SK-N-MC (cell line): Measurements from ENCODE around the gene SEBOX.

Experiments
- DNase-seq: peaks from one replicate; pipeline ENCODE4 v3.0.0-alpha.2; 2011; ENCODE audit warnings: low read depth, low spot score
- H3K27ac ChIP-seq: fragments of 200-600 bp; sonication (generic); 2 replicates; pipeline ENCODE4 v1.5.1; 2016; ENCODE audit warnings: mixed run types
- H3K36me3 ChIP-seq: fragments of 200-600 bp; sonication (generic); 2 replicates; pipeline ENCODE4 v1.6.1; 2017; ENCODE audit warnings: antibody characterized with exemption, low read length, mixed read lengths; ENCODE audit not compliant: insufficient read depth
- H3K4me3 ChIP-seq: fragments of 200-600 bp; sonication (generic); 2 replicates; pipeline ENCODE4 v1.5.1; 2016
- H3K9ac ChIP-seq: fragments of 200-600 bp; sonication (generic); 2 replicates; pipeline ENCODE4 v1.8.0; 2017; ENCODE audit warnings: mixed run types, mixed read lengths; ENCODE audit not compliant: insufficient read length
- H3K9me3 ChIP-seq: fragments of 200-600 bp; sonication (generic); 2 replicates; pipeline ENCODE4 v1.6.1; 2017; ENCODE audit warnings: low read depth, mild to moderate bottlenecking, antibody characterized with exemption, low read length, moderate library complexity, mixed read lengths
- EZH2 ChIP-seq: fragments of 200-600 bp; sonication (generic); IDR thresholded peaks from one replicate; pipeline ENCODE4 v1.6.1; 2017; ENCODE audit warnings: antibody characterized with exemption
- FOXP2 ChIP-seq: optimal IDR thresholded peaks from 2 replicates; pipeline ENCODE3; 2011; ENCODE audit warnings: mild to moderate bottlenecking, moderate library complexity; ENCODE audit not compliant: insufficient read depth; ENCODE audit errors: extremely low read length, control extremely low read depth
- POLR2AphosphoS5 ChIP-seq: IDR thresholded peaks from 2 replicates; pipeline ENCODE4 v1.6.1; 2012; ENCODE audit warnings: mild to moderate bottlenecking, low read depth, low read length, borderline replicate concordance

Gene SEBOX

GRCh38 chr17:28388106-28388505 lies 23.1 kb upstream of the SEBOX start:
- no peaks in the 10 kb centered on the region for H3K9me3 ChIP-seq
- no peak overlapping the region for H3K27ac ChIP-seq
- no peak overlapping the region for H3K9ac ChIP-seq
- no peak overlapping the region for H3K4me3 ChIP-seq
- TF ChIP-seq FOXP2, result no peak
- DNase-seq, result no peak
- H3K36me3 ChIP-seq, result no peaks in the 10 kb centered on the region

- Histone ChIP-seq H3K27ac (no peak overlapping the region), H3K9me3 (no peaks in the 10 kb centered on the region), H3K9ac (no peak overlapping the region), H3K4me3 (no peak overlapping the region), H3K36me3 (no peaks in the 10 kb centered on the region)
- TF ChIP-seq EZH2 (no peak), FOXP2 (no peak), POLR2AphosphoS5 (no peak)
- no peak for DNase-seq
These were observed 21.4 kb upstream of the SEBOX start for GRCh38 chr17:28386391-28386790.

DNA sequence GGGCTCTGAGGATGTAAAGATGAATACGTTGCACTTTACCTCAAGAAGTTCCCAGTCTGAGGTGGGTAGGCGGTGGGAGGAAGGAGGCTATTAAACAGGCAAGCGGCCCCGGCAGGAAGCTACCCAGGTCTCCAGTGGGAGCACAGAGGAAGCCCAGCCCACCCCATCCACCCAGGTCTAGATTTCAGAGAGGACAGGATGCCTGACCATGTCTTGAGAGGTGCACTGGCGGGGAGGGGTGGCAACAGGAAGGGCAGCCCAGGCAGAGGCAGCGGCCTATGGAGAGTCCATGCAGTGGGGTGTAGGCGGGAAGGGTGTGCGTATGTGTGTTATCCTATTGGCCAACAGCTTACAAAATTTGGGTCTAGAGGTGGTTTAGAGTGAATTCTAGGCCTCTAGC lies 20.4 kb upstream of the SEBOX start:
- no peak overlapping the region for H3K9ac ChIP-seq
- no peak for DNase-seq

DNA sequence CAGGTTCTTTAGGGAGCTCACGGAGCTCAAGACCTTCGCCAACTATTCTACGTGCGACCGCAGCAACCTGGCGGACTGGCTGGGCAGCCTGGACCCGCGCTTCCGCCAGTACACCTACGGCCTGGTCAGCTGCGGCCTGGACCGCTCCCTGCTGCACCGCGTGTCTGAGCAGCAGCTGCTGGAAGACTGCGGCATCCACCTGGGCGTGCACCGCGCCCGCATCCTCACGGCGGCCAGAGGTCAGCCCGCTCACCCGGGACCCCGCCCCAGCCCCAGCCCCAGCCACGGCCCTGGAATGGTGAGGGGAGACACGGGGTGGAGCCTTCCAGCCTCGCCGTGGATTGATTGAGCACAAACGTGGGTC lies 20.0 kb upstream of the SEBOX start:
- Histone ChIP-seq H3K27ac (no peak overlapping the region), H3K4me3 (no peak overlapping the region), H3K36me3 (no peaks in the 10 kb centered on the region), H3K9me3 (no peaks in the 10 kb centered on the region), H3K9ac (no peak overlapping the region)
- DNase-seq, result no peak
- TF ChIP-seq EZH2 (no peak), FOXP2 (no peak), POLR2AphosphoS5 (no peak)

More for the DNA sequence above, 20.4 kb upstream of the SEBOX start:
- H3K9me3 ChIP-seq, result no peaks in the 10 kb centered on the region
- no peak overlapping the region for H3K27ac ChIP-seq
- H3K4me3 ChIP-seq, result no peak overlapping the region
- TF ChIP-seq EZH2 (no peak), POLR2AphosphoS5 (no peak), FOXP2 (no peak)
- no peaks in the 10 kb centered on the region for H3K36me3 ChIP-seq

DNA sequence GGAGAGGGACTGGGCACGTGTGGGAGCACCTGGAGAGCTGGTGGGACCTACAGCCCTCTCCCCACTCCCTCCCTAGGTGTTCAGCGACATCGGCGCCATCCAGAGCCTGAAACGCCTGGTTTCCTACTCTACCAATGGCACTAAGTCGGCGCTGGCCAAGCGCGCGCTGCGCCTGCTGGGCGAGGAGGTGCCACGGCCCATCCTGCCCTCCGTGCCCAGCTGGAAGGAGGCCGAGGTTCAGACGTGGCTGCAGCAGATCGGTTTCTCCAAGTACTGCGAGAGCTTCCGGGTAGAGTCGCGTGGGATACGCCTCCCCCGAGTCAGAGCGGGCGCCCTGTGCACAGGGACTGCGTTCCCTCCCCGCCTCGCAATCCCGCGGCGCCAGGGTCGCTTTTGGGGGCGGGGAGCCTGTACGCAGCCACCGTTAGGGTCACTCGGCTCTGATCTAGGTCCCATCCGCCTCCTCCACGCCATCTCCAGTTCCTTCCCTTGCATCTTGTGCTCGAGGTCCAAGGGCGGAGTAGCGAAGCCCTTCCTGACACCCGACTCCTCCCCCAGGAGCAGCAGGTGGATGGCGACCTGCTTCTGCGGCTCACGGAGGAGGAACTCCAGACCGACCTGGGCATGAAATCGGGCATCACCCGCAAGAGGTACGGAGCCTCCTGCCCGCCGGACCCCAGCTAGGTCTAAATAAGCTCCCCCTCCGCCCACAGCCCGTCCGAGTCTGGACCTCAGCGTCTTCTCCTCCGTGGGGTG lies 19.5 kb upstream of the SEBOX start:
- no peaks in the 10 kb centered on the region for H3K9me3 ChIP-seq
- no peak overlapping the region for H3K9ac ChIP-seq
- no peak for TF ChIP-seq FOXP2
- no peak for TF ChIP-seq EZH2
- TF ChIP-seq POLR2AphosphoS5, result no peak
- H3K36me3 ChIP-seq, result no peaks in the 10 kb centered on the region
- peak overlapping the region; percentile 40; the same call in 1 of the 2 replicates for H3K4me3 ChIP-seq
- no peak for DNase-seq
- H3K27ac ChIP-seq, result no peak overlapping the region

- no peak overlapping the region for H3K4me3 ChIP-seq
- H3K27ac ChIP-seq, result no peak overlapping the region
- H3K9ac ChIP-seq, result no peak overlapping the region
- H3K36me3 ChIP-seq, result no peaks in the 10 kb centered on the region
- no peaks in the 10 kb centered on the region for H3K9me3 ChIP-seq
- no peak for TF ChIP-seq EZH2
- no peak for TF ChIP-seq FOXP2
- no peak for TF ChIP-seq POLR2AphosphoS5
- DNase-seq, result no peak
These were observed 16.3 kb upstream of the SEBOX start for GRCh38 chr17:28381141-28381825.

DNA sequence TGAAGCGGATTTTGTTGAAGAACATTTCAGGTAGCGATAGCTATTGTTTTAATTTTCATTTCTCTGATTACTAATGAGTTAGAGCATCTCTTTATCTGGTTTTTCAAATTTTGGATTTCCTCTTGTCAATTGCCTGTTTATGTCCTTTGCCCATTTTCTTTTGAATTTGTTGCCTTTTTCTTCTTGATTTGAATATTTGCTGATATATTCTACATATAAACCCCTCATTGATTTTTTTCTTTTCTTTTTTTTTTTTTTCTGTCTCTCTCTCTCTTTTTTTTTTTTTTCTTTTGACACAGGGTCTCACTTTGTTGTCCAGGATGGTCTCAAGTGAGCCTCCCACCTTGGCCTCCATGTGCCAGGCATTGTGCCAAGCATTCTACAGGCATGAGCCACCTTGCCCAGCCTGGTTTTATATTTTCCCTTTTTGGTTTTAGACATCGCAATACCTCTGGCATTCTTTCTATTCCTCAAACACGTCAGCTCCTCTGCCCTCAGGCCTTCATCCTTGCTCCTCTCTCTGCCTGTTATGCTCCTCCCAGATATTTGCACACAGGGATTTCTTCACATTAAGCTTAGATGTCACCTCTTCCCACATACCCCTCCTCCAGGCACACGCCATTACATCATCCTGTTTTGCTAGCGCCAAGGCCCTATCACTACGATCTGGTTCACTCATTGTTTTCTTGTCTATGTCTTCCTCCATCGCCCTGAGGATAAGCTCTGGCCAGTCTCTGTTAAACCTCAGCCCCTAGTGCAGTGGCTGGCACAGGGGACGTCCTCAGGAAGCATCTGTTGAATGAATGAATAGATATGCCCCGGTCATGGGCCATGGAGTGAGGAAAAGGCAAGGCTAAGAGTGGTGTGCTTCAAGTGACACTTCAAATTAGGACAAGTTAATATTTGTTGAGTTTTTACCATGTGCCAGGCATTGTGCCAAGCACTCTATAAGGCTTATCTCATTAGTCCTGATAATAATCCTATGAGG lies 15.1 kb upstream of the SEBOX start:
- Histone ChIP-seq H3K36me3 (no peaks in the 10 kb centered on the region), H3K27ac (no peak overlapping the region), H3K9me3 (no peaks in the 10 kb centered on the region), H3K4me3 (no peak overlapping the region), H3K9ac (no peak overlapping the region)
- TF ChIP-seq FOXP2, result no peak
- no peak for TF ChIP-seq POLR2AphosphoS5
- TF ChIP-seq EZH2, result no peak
- no peak for DNase-seq

DNA sequence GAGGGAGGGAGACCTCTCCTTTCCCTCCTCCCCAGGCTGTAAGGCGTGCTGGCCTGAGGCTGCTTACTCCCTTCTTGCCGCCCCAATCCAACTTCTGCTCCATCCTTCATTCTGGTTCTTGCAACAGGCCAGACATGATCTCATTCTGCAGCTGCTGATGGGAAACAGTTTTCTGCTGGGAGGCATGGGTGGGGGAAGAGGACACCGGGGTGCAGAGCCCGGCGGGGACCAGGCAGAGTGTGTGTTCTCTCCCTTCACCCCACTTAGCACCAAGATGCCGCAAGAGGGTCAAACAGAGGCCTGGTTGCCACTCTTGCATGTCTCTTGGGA lies 7.9 kb upstream of the SEBOX start:
- H3K4me3 ChIP-seq, result no peak overlapping the region
- H3K36me3 ChIP-seq, result no peaks in the 10 kb centered on the region
- no peak overlapping the region for H3K27ac ChIP-seq
- TF ChIP-seq EZH2 (no peak), FOXP2 (no peak), POLR2AphosphoS5 (no peak)
- H3K9ac ChIP-seq, result no peak overlapping the region
- no peak for DNase-seq
- no peaks in the 10 kb centered on the region for H3K9me3 ChIP-seq
